HS-27A (cell line): ENCODE results near the gene ANKRD36C.
"Not testable (repeated sequence)": the region's sequence is repeated elsewhere in the genome, so short reads cannot be mapped to it uniquely, and the experiment has no call there.

Experiments used
- DNase-seq: peaks from one replicate; pipeline ENCODE4 v3.0.0-alpha.2; 2012; ENCODE audit warnings: low read depth, missing footprints

Gene ANKRD36C

DNA sequence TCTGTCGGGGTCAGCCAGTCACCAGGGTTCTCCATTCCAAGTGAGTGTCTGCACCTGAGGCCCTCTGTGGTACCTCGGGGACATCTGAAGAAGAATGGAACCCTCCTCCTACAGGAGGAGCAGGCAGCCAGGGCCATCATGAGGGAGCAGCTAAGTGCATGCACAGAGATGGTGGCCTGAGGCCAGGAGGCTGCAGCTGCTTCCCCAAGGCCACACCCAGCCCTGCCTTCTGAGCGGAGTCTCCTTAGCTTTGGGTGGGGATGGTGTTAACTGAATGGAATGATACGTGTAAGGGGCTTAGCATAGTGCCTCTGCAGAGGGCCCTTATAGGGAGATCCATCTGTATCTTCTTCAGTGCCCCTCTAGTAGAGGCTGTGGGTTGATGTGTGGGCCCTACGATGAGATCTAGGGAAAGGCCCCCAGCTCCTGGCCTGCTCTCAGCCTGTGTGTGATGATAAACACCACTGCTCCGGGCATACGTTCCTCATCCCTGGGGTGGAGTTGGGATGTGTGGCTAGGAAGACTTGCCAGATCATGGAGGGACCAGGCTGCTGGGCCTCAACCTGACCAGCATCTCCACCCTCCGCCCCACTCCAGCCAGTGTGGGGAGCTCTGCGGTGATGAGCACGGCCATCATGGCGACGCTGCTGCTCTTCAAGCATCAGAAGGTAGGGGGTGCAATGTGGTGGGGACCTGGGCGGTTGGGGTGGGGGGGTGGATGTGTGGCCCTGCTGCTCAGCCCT, 192.3 kb downstream of the ANKRD36C start:
- DNase-seq = not testable (repeated sequence)

- DNase-seq = not testable (repeated sequence)
These were observed 195.2 kb downstream of the ANKRD36C start for GRCh38 chr2:95796249-95797099.

GRCh38 chr2:95793970-95794369, 197.7 kb downstream of the ANKRD36C start:
- DNase-seq = not testable (repeated sequence)

GRCh38 chr2:95790180-95790579, 201.4 kb downstream of the ANKRD36C start:
- DNase-seq = not testable (repeated sequence)

DNA sequence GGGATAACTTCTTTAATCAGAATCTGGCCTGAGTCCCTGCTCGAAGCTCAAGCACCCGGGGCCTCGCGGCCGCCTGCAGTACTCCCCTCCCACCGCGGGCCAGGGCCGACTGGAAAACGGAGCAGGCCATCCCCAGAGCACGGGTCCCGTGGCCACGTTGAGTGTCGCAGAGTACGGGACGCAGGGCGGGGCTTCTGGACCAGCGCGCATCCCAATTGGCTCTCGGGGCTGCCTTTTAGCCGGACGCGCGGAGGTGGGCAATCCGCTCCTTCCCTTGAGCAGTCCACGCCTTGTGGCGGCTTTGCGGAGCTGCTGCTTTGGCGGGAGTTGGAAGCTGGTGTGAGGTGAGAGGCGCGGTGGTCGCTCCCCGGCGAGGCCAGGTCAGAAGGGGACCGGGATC, 202.2 kb downstream of the ANKRD36C start:
- DNase-seq = not testable (repeated sequence)

- not testable (repeated sequence) for DNase-seq
These were observed 203.0 kb downstream of the ANKRD36C start for GRCh38 chr2:95788642-95789041.
